Measurements from ENCODE around the gene ODF2L. TPM values are rescaled to one million over a fixed set of nuclear protein-coding genes. Genes with fewer than 3 reads are reported as not detected.

Gene ODF2L, protein sequence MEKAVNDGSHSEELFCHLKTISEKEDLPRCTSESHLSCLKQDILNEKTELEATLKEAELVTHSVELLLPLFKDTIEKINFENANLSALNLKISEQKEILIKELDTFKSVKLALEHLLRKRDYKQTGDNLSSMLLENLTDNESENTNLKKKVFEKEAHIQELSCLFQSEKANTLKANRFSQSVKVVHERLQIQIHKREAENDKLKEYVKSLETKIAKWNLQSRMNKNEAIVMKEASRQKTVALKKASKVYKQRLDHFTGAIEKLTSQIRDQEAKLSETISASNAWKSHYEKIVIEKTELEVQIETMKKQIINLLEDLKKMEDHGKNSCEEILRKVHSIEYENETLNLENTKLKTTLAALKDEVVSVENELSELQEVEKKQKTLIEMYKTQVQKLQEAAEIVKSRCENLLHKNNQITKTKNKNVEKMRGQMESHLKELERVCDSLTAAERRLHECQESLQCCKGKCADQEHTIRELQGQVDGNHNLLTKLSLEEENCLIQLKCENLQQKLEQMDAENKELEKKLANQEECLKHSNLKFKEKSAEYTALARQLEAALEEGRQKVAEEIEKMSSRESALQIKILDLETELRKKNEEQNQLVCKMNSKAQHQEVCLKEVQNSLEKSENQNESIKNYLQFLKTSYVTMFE
- total RNA-seq = 36.4 and 52.4 TPM in 2 replicates

DNA sequence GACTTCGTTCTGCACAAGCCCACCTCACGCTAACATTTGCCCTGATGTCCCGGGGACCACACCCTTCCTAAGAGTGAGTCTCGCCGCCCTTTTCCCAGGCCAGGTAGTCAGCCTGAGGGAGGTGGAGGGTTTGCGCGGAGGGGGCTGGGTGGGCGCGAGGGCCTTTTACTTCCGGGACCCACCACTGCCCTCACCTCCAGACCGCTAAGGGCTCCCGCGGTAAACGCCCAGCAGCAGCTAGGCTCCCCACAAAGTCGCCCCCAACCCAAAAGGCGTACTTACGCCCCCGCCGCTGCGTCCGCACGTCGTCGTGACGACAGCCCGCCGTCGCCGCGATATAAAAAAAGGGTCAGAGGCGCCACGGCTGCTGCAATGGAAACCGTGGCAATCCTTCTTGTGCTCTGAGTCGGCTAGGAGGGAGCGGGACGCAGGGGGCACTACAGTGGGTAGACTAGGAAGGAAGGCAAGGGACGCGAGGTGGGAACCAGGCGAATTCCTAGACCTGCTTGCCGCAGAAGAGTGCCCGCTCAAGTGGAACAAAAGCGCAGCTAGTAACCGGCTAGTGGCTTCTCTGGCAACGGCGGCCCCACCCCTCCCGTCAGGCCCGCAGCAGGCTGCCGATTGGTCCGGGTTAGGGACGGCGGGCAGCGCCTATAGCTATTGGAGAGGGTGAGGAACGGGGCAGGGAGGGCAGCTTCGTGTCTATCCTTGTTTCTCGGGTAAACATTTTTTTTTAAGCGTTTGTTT is at the start of gene ODF2L:
ODF2L (minus strand) TSS at position 573 of the 747 bp plus-strand sequence. CDS start 9,296 bp downstream, outside the sequence.

DNA sequence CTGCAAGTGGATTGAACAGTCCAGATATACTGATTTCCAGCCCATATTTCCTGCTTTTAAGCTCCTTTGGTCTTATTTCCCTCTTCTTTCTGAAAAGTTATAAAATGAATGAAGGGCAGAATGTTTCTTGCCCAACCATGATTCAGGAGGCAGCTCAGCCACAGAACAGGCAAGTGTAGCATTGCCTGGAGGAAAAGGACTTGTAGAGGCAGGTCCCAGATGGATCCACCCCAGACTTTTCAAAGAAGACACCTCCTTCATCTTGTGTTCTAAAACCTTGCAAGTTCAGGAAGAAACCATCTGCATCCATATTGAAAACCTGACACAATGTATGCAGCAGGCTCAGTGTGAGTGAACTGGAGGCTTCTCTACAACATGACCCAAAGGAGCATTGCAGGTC is 27.8 kb upstream of the ODF2L start, which contains the start of gene CLCA2:
CLCA2 (plus strand) TSS at position 299 of the 400 bp plus-strand sequence; CDS start at position 376, 77 bp downstream.

Other genes with a start within 250 kb of the ODF2L start
- gene COL24A1, start 239.6 kb downstream of the ODF2L start, total RNA-seq = under 0.01 TPM in 1 of 2 replicates, not detected in the other
- gene CLCA2, start 27.8 kb upstream of the ODF2L start, total RNA-seq = under 0.01 TPM in 2 replicates
- gene CLCA1, start 72.6 kb upstream of the ODF2L start, total RNA-seq = not detected in 2 replicates
- gene CLCA4, start 150.8 kb upstream of the ODF2L start, total RNA-seq = not detected in 2 replicates